ENCODE data around the gene PPP2R5C. TPM values are rescaled to one million over a fixed set of nuclear protein-coding genes. Genes with fewer than 3 reads are reported as not detected.

Gene PPP2R5C
- total and polyA plus RNA-seq, 9 of the 15 experiments (the other 6 are each of a cell fraction or from before 2014, with no cell fraction given): 284 to 617 (median 395) TPM

- Histone ChIP-seq H3K36me3 (ENCODE audit: control insufficient read depth, insufficient read depth, low read length) (no peaks in the 10 kb centered on the region), H3K4me2 (ENCODE audit: insufficient read depth, low read length) (no peak overlapping the region), H3K79me2 (ENCODE audit: control insufficient read depth, insufficient read depth, low read length) (peaks cover 5% of the 10 kb centered on the region; the same call in 2 of the 3 replicates), H3K4me3 (no peak overlapping the region), H2AFZ (ENCODE audit: low read depth, low read length) (peak overlapping the region; percentile 20), H3K9me3 (replicated peaks; ENCODE audit: control insufficient read depth, insufficient read depth, low read depth, low read length) (peaks cover 7% of the 10 kb centered on the region), H3K27me3 (ENCODE audit: control insufficient read depth in 2 of 2, insufficient read depth in 2 of 2, low read length in 2 of 2) (no peaks in the 10 kb centered on the region), H3K27ac (ENCODE audit: extremely low read depth, low read depth, low read length) (peak overlapping the region; percentile 100), H3K9ac (ENCODE audit: insufficient read depth in 1 of 2, low read depth in 2 of 2, low read length in 2 of 2) (peak overlapping the region in 1 of 2 experiments; percentile 88; a peak in 2 of 4 replicates), H3K9me1 (ENCODE audit: control insufficient read depth, insufficient read depth, low read length) (no peaks in the 10 kb centered on the region), H3K4me1 (replicated peaks in 1 of 2; ENCODE audit: control insufficient read depth in 2 of 2, insufficient read depth in 2 of 2, low read length in 2 of 2) (peaks cover 30 to 38% of the 10 kb centered on the region in 2 experiments; a peak in 4 of 5 replicates), H4K20me1 (replicated peaks; ENCODE audit: control insufficient read depth, insufficient read depth, low read length) (no peaks in the 10 kb centered on the region)
- ATAC-seq: no peak
- TF ChIP-seq ZNF184 (CRISPR knock-in tag; IDR thresholded peaks at IDR 0.05) (no peak), ZKSCAN8 (CRISPR knock-in tag; IDR thresholded peaks at IDR 0.05) (no peak), KLF13 (tag; IDR thresholded peaks at IDR 0.05; ENCODE audit: borderline replicate concordance, low read depth) (no peak), GABPA (tag; conservative IDR thresholded peaks at IDR 0.05; ENCODE audit: low read depth) (no peak), SOX6 (IDR thresholded peaks at IDR 0.05) (no peak), ZNF592 (IDR thresholded peaks at IDR 0.05) (peak; percentile 14; the same call in 1 of the 2 replicates), ZBTB26 (CRISPR knock-in tag; IDR thresholded peaks at IDR 0.05) (no peak)
- WGBS (ENCODE audit: insufficient coverage, low coverage, missing lambda C conversion rate): 65% methylated on average over 18 of the region's 19 CpGs
- FAIRE-seq: no peak
- ChIA-PET POLR2A (interaction anchor here (2.0 kb wide), 1 partner anchor 8 kb away, joined by 5 read pairs; no protein-coding TSS in a partner anchor), CTCF (ENCODE audit: low intra/inter-chr PET ratio) (no interaction called here)
- peak in 2 of 4 experiments; percentile 1 to 3 for DNase-seq (ENCODE audit: extremely low read depth in 1 of 4, low spot score in 3 of 4)
- BruUV-seq (replicated peaks): no TSS peak
- intact Hi-C loops (cut with micrococcal nuclease) (loop anchor here (2.0 kb wide), 1 partner anchor 91 kb away; no protein-coding TSS in a partner anchor), in situ Hi-C loops (cut with MboI) (loop anchor here (5.0 kb wide), 1 partner anchor 39 kb away; no protein-coding TSS in a partner anchor)
These were observed 43.6 kb upstream of the PPP2R5C start for GRCh38 chr14:101717663-101718490.
